ENCODE data around the gene RTEL1.

The RTEL1 gene

GRCh38 chr20:63741676-63742380, 83.7 kb downstream of the RTEL1 start:
- DNase-seq (ENCODE audit: low read depth) = no peak

GRCh38 chr20:63742381-63743024, 84.4 kb downstream of the RTEL1 start:
- no peak for DNase-seq (ENCODE audit: low read depth)

- no peak for DNase-seq (ENCODE audit: low read depth)
These were observed 85.3 kb downstream of the RTEL1 start for GRCh38 chr20:63743210-63743970.

- DNase-seq (ENCODE audit: low read depth) = no peak
These were observed 86.0 kb downstream of the RTEL1 start for GRCh38 chr20:63744158-63744557.

- DNase-seq (ENCODE audit: low read depth) = no peak
These were observed 86.7 kb downstream of the RTEL1 start for GRCh38 chr20:63744574-63745423.

GRCh38 chr20:63745424-63745805, 87.3 kb downstream of the RTEL1 start:
- no peak for DNase-seq (ENCODE audit: low read depth)

All from stromal cell of bone marrow (primary cell).